Measurements from ENCODE around the gene EPB41L5. TPM values are rescaled to one million over a fixed set of nuclear protein-coding genes. Genes with fewer than 3 reads are reported as not detected.
"Not testable (repeated sequence)": the region's sequence is repeated elsewhere in the genome, so short reads cannot be mapped to it uniquely, and the experiment has no call there.

EPB41L5 gene
- total RNA-seq, 1 donor from 2014 or later = 29.4 TPM

GRCh38 chr2:120128216-120128615, 115.3 kb downstream of the EPB41L5 start:
- no peaks in the 10 kb centered on the region for H3K4me1 Mint-ChIP-seq
- H3K27me3 Mint-ChIP-seq = no peaks in the 10 kb centered on the region
- DNase-seq (no peak), ATAC-seq (ENCODE audit: low read depth) (no peak)
- CTCF ChIA-PET = no interaction called here
- intact Hi-C loops (cut with micrococcal nuclease) = no loop called here
- H3K27ac Mint-ChIP-seq = no peak overlapping the region
- H3K36me3 Mint-ChIP-seq (ENCODE audit: low read depth) = peaks cover 28% of the 10 kb centered on the region
- TF ChIP-seq CTCF (IDR thresholded peaks at IDR 0.05) = no peak
- POLR2A ChIA-PET = no interaction called here
- no peak overlapping the region for H3K4me3 Mint-ChIP-seq
- no peaks in the 10 kb centered on the region for H3K9me3 Mint-ChIP-seq

DNA sequence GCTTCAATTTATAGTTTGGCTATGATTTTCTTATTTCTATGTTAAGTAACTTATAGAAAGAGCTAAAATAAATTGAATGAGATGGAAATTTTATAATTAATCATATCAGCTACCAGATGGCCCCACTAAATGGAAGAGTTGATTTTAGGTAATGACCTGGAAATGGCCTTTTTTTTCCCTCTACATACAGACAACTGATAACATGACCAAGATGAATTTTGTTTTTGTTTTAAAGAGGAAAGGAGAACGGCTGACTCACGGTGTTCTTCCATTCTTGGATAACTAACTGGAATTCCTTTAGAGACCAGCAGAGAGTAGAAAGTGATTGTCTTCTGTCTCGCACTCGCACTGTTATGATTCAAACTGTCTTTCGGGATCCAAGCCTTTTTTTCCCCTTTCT, 119.3 kb downstream of the EPB41L5 start:
- DNase-seq (no peak), ATAC-seq (ENCODE audit: low read depth) (no peak)
- POLR2A ChIA-PET = no interaction called here
- peaks cover 7% of the 10 kb centered on the region for H3K9me3 Mint-ChIP-seq
- CTCF ChIA-PET = interaction anchor here (0.6 kb wide), 1 partner anchor 141 kb away, joined by 5 read pairs; no protein-coding TSS in a partner anchor
- H3K36me3 Mint-ChIP-seq (ENCODE audit: low read depth) = peaks cover 46% of the 10 kb centered on the region
- no peak overlapping the region for H3K4me3 Mint-ChIP-seq
- no peaks in the 10 kb centered on the region for H3K27me3 Mint-ChIP-seq
- intact Hi-C loops (cut with micrococcal nuclease) = no loop called here
- no peaks in the 10 kb centered on the region for H3K4me1 Mint-ChIP-seq
- TF ChIP-seq CTCF (IDR thresholded peaks at IDR 0.05) = no peak
- no peak overlapping the region for H3K27ac Mint-ChIP-seq

DNA sequence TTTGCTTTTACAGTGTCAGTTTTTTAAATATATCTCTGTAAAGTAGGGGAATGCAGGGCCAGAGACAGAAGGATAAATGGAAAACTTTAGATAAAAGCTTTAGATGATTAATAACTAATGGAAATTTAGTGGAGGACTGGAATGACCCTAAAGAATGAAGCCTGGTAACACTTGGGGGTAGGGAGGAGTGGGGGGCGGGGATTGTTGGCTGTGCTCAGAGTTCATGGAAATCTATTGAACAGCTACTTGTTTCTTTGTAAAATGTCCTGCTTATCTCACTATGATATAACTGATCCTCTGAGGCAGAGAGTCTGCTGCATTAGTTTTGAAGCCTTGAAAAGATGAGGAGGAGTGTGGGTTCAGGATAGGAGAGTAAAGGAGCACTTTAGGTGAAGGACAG, 119.8 kb downstream of the EPB41L5 start:
- Mint-ChIP-seq H3K27me3 (no peaks in the 10 kb centered on the region), H3K27ac (no peak overlapping the region), H3K4me1 (no peaks in the 10 kb centered on the region), H3K36me3 (ENCODE audit: low read depth) (peaks cover 45% of the 10 kb centered on the region), H3K9me3 (peaks cover 7% of the 10 kb centered on the region), H3K4me3 (no peak overlapping the region)
- DNase-seq (no peak), ATAC-seq (ENCODE audit: low read depth) (no peak)
- ChIA-PET CTCF (no interaction called here), POLR2A (no interaction called here)
- intact Hi-C loops (cut with micrococcal nuclease) = no loop called here
- no peak for TF ChIP-seq CTCF (IDR thresholded peaks at IDR 0.05)

GRCh38 chr2:120133572-120134244, 120.8 kb downstream of the EPB41L5 start:
- peaks cover 45% of the 10 kb centered on the region for H3K36me3 Mint-ChIP-seq (ENCODE audit: low read depth)
- H3K27ac Mint-ChIP-seq = no peak overlapping the region
- intact Hi-C loops (cut with micrococcal nuclease) = no loop called here
- no peak overlapping the region for H3K4me3 Mint-ChIP-seq
- ATAC-seq (ENCODE audit: low read depth) (no peak), DNase-seq (no peak)
- ChIA-PET CTCF (no interaction called here), POLR2A (no interaction called here)
- TF ChIP-seq CTCF (IDR thresholded peaks at IDR 0.05) = no peak
- H3K27me3 Mint-ChIP-seq = no peaks in the 10 kb centered on the region
- H3K9me3 Mint-ChIP-seq = peaks cover 7% of the 10 kb centered on the region
- H3K4me1 Mint-ChIP-seq = no peaks in the 10 kb centered on the region

DNA sequence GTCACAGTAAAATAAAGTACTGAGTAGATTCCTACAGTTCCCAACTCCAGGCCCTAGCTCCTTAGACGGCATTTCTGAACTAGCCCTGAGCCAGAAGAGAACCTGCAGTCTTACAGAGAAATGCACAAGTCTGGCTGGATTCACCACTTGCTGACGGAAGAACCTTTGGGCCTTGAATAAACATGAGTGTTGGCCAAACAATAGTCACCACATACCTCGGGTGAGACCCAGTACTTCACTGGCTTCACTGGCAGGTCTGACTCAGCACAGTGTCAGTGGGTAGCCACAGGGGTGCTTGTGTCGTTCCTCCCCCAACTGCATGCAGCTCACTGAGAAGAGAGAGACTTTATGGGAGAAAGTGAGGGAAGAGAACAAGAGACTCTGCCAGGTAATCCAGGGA, 121.4 kb downstream of the EPB41L5 start:
- ChIA-PET CTCF (no interaction called here), POLR2A (no interaction called here)
- ATAC-seq (ENCODE audit: low read depth) = no peak
- Mint-ChIP-seq H3K27me3 (no peaks in the 10 kb centered on the region), H3K9me3 (peaks cover 7% of the 10 kb centered on the region), H3K36me3 (ENCODE audit: low read depth) (peaks cover 45% of the 10 kb centered on the region), H3K4me1 (no peaks in the 10 kb centered on the region), H3K4me3 (no peak overlapping the region), H3K27ac (no peak overlapping the region)
- no peak for TF ChIP-seq CTCF (IDR thresholded peaks at IDR 0.05)
- no peak for DNase-seq
- intact Hi-C loops (cut with micrococcal nuclease) = no loop called here

- H3K27me3 Mint-ChIP-seq; CTCF ChIA-PET; H3K4me3 Mint-ChIP-seq; H3K27ac Mint-ChIP-seq; DNase-seq; H3K4me1 Mint-ChIP-seq; H3K9me3 Mint-ChIP-seq; ATAC-seq (ENCODE audit: low read depth); POLR2A ChIA-PET; intact Hi-C loops (cut with micrococcal nuclease): not testable (repeated sequence)
- H3K36me3 Mint-ChIP-seq (ENCODE audit: low read depth) = peaks cover 44% of the 10 kb centered on the region
Measured at GRCh38 chr2:120135013-120135412, 122.1 kb downstream of the EPB41L5 start.

Measured in activated B cell treated with CpG ODN at 0.5 μM for 24 hours (primary cell).